Nucleus accumbens (tissue), 56 donors: Measurements from ENCODE around the gene LOC128125822.
"Not testable (repeated sequence)": the region's sequence is repeated elsewhere in the genome, so short reads cannot be mapped to it uniquely, and the experiment has no call there.

Experiments
- DNase-seq, 56 donors: peaks; one replicate each; lab custom pipeline; 2025; lab: John Stamatoyannopoulos, UW

The LOC128125822 gene

DNA sequence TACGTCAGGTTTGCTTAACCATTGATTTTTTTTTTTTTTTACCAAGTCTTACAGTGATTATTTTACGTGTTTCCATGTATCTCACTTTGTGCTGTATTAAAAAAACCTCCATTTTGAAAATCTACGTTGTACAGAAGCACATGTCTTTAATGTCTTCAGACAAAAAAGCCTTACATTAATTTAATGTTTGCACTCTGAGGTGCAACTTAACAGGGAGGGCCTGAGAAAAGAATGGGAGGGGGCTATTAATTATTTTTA lies 8.4 kb downstream of the LOC128125822 start:
- no peak for DNase-seq

GRCh38 chr6:63581355-63582013 lies 9.2 kb downstream of the LOC128125822 start:
- no peak for DNase-seq

GRCh38 chr6:63582579-63583231 lies 10.4 kb downstream of the LOC128125822 start:
- DNase-seq, result no peak

DNA sequence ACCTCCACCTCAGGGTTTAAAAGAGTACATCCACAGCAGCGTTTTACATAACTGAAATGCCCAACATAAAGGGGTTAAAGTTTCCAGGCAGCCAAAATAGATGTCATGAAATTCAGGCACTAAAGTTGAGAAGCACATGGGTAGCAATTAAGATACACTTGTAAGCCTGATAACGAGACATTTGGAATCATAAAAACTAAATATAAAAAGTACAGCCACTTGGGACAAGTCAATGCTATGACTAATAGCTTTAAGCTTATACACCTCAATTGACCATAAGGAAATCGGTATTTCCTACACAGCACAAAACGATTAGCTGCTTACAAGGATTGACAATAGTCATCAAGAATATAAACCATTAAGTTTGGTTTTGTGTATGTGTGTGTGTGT lies 11.8 kb downstream of the LOC128125822 start:
- DNase-seq, result no peak

GRCh38 chr6:63584566-63584965 lies 12.3 kb downstream of the LOC128125822 start:
- DNase-seq, result no peak

GRCh38 chr6:63585652-63586051 lies 13.4 kb downstream of the LOC128125822 start:
- not testable (repeated sequence) for DNase-seq

DNA sequence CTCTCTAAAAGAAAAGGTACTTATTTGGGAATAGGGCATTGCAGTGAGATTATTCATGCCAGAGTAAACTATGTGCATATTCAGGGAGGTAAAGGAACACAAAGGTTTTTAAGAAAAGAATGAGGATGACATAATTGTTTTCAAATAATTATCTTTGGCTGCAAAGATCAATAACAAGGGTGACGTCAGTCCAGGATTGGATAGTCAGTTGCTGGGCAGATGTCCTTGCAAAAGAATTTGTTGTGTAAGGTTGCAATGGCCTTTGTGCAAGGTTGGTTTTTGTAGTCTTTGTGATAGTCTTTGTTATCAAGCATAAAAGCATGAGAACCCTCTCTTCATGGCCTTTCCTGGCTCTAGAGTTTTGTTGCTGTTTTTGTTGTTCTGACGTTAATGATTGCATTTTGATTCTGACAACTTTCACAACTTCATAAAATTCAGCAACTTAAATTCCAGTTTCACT lies 17.7 kb downstream of the LOC128125822 start:
- DNase-seq, result no peak

- no peak for DNase-seq
Measured at GRCh38 chr6:63592886-63593285, 20.6 kb downstream of the LOC128125822 start.

GRCh38 chr6:63597141-63598048 lies 25.1 kb downstream of the LOC128125822 start:
- no peak for DNase-seq

DNA sequence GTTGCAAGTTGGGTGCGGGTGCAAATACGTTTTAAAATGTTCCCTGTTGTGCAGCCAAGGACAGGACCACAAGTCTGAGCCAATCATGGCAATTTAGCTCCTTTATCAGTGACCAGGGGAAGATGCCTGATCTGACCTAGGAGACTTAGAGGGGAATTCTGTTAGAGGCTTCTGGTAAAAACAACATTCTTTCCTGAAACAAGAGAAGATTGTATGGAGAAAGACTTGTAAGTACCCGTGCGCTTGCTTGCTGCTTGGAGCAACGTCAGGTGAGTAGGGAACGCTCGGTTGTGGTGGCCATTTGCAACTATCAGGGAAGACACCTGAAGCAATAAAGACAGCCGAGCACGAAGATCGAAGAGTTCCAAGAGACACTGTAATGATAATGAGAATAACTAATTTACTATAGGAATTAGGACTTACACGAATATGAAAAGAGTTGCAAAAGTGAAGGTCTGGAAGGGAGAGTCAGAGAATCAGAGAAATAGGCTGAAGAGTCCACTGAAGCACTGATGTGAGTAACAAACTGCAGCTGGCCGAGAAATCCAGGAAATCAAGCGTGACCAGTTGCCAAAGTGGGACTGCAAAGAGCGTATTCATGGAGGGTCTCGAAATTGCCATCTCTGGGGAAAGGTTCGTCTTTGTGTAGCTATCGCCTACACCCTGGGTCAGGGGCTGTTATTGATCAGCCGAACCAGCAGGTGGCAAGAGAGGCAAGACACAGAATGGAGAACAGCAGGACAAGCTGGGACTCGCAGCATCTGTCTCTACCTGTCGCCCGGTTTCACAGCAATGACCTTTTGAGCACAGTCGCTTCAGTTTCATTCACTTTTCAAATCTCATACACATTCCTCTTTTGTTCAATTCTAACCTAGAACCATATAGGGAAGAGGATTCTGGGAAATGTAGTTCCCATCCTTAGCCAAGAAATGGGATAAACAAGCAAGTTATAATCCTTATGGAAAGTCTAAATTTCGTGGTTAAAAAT lies 26.1 kb downstream of the LOC128125822 start:
- DNase-seq, result peak in 55 of 56 donors; percentile 4 to 80 (median 60)

GRCh38 chr6:63599243-63599642 lies 27.0 kb downstream of the LOC128125822 start:
- no peak for DNase-seq

DNA sequence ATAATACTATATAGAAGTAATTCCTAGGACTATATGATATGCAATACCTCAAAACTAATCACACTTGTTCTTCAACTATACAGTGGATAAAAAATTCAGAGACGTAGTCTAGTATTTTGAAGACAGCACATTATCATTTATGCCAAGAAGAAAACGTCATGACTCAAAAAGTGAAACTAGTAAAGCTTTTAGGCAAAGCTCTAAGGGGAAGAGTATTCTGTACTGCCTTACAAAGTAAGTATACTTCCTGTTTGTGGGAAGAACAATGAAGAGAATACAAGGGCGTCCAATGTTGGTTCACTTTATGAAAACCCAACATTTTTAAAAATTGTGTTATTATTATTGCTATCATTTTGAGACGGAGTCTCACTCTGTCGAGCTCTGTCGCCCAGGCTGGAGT lies 27.9 kb downstream of the LOC128125822 start:
- DNase-seq, result no peak

GRCh38 chr6:63609231-63609630 lies 37.0 kb downstream of the LOC128125822 start:
- DNase-seq, result no peak

DNA sequence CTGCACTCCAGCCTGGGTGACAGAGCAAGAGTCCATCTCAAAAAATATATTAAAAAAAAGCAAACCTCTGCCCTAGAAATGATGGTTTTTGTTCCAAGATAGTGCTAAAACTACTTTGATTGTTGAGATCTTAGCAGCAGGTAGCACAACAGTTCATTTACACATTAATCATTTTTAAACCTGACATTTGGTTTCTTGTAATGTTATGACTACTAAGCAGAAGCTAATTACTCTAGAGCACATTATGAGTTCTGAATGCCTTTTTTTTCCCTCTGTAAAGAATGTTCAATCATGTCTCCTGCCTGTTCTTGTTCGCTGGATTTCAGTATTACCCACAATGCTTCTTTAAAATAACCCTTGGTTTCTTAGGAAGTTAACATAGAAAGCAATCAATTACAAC lies 38.7 kb downstream of the LOC128125822 start:
- DNase-seq, result no peak

DNA sequence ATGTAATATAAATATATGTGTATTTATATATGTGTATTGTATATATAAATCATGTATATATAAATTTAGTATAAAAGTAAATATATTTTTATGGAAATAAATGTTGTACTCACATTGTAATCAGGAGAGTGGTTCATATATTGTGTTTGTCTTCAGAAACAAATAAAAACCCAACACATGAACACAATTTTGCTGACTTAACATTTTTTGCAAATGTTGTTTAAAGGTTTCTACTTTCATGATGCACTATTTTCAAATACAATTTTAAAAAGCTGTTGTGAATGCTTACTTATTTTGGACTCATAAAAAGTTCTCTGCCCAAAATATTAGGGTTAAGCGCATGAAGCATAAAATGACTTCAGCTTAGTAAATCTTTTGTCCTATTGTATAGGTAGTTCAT lies 39.3 kb downstream of the LOC128125822 start:
- no peak for DNase-seq

DNA sequence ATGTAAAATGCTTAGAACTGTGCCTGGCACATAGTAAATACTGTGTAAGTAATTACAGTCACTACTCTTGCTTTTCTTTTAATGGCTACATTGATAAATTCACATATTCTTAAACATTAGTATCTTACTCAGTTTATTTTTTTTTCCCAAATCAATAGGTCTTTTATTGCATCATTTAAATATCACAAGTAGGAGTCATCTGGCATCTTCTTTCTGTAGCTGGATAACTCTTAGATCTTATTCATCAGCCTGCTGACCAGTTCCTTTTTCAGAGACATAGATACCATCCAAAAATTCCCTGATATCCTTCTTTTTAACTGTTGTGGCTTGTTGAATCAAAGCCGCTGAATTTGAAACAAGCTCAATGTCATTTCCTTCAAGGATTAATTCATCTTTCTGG lies 43.3 kb downstream of the LOC128125822 start:
- DNase-seq, result no peak
